Gastroesophageal sphincter (tissue), 4 donors: ENCODE measurements around the gene ITPRIPL2. TPM values are rescaled to one million over a fixed set of nuclear protein-coding genes. Genes with fewer than 3 reads are reported as not detected.

Experiments
- ATAC-seq: fragments of 150-250 bp; one replicate; pipeline ENCODE4 v1.9.1; 2016; ENCODE audit warnings: mild to moderate bottlenecking, moderate library complexity
- H3K27ac ChIP-seq, 4 donors: fragments of 200-600 bp; sonication (generic) in 3 of 4; 1 replicate in 3 of 4; 2 replicates in 1 of 4; pipeline ENCODE4 v1.5.1; 2016 to 2019
- H3K27me3 ChIP-seq: fragments of 200-600 bp; sonication (generic); one replicate; pipeline ENCODE4 v1.5.1; 2019
- H3K36me3 ChIP-seq, 2 donors: fragments of 200-600 bp; sonication (generic); one replicate each; pipeline ENCODE4 v1.5.1; 2019; ENCODE audit warnings: control low read depth in 1 of 2
- H3K4me1 ChIP-seq, 3 donors: fragments of 200-600 bp; sonication (generic); 1 replicate in 2 of 3; 2 replicates in 1 of 3; pipeline ENCODE4 v1.5.1; 2016 to 2019; ENCODE audit warnings: control low read depth in 2 of 3
- H3K4me3 ChIP-seq, 2 donors: fragments of 200-600 bp; sonication (generic); one replicate each; pipeline ENCODE4 v1.5.1; 2019; ENCODE audit warnings: mild to moderate bottlenecking in 1 of 2, moderate library complexity in 1 of 2
- H3K9me3 ChIP-seq, 3 donors: fragments of 200-600 bp; sonication (generic); one replicate each; pipeline ENCODE4 v1.5.1; 2017 to 2019; ENCODE audit warnings: control low read depth in 2 of 3
- EP300 ChIP-seq: sonication (generic); formaldehyde crosslinking; IDR thresholded peaks from one replicate; pipeline ENCODE4 v1.6.1; 2017; ENCODE audit warnings: antibody characterized with exemption, mild to moderate bottlenecking
- POLR2A ChIP-seq, 2 donors: fragments of 450-650 bp; IDR thresholded peaks; one replicate each; pipeline ENCODE4 v1.6.1; 2017; ENCODE audit warnings: antibody characterized with exemption in 2 of 2, mild to moderate bottlenecking in 2 of 2, moderate library complexity in 1 of 2
- POLR2AphosphoS5 ChIP-seq: sonication (generic); formaldehyde crosslinking; IDR thresholded peaks from one replicate; pipeline ENCODE4 v1.6.1; 2017; ENCODE audit warnings: antibody characterized with exemption
- WGBS, 2 donors: methylation state at CpG; one replicate each; pipeline ENCODE4 v1.1.5; 2018; ENCODE audit warnings: low coverage in 1 of 2; 5-methylcytosine and 5-hydroxymethylcytosine counted together
- total RNA-seq, 4 donors: library from RNA; depleted of rRNA; stranded (reverse); fragments of >200 nt; gene quantifications; one replicate each; pipeline ENCODE4 v1.1.0, GENCODE V29; 2016
- TF ChIP-seq, protein P1 (sequence below), 4 experiments: fragments of 200-600 bp in 2 of 4; fragments of 450-650 bp in 2 of 4; sonication (generic) in 1 of 4; IDR thresholded peaks; one replicate each; pipeline ENCODE4 v1.5.1; 2017 to 2019; ENCODE audit warnings: antibody characterized with exemption in 4 of 4, mild to moderate bottlenecking in 2 of 4, moderate library complexity in 2 of 4

Gene ITPRIPL2
- total RNA-seq, 4 donors from 2014 or later: 53.9 to 115 (median 69.2) TPM

DNA sequence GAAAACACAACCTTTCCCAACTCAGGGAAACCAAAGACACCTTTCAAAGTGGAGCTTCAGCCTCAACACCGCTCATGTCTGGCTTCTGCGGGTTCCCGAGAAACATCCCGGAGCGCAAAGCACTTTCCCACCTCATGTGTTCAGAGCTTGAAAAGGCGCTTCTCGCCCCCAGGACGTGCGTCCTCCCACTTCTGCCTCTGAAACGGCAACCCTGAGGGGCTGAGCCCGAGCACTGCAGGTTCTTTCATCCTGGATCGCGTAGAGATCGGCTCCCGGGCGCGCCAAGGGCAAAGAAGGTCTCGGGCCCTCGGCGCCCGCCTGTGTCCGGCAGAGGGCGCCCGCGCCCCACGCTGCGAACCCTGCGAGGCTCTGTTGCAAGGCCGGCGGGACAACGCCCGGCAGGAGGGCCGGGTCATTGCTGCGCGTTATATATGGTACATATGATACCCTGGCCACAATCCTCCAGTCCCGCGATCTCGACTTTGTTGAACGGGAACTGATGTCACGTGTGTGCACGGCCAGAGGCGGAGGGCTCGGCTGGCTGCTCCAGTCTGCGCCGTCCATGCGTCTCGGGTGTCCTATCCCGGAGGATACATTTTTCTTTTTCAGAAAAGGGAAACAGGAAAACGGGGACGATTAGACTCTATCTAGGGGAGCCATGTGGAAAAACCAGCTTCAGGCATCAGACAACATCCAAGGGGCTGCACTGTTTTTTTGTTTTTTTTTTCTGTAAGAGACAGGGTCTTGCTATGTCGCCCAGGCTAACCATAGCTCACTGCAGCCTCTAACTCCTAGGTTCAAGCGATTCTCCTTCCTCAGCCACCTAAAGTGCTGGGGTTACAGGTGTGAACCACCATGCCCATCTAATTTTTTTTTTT, 27.2 kb upstream of the ITPRIPL2 start:
- TF ChIP-seq POLR2AphosphoS5 (peak; percentile 26), POLR2A (IDR thresholded peaks at IDR 0.05) (no peak)
- TF ChIP-seq, protein P1, sequence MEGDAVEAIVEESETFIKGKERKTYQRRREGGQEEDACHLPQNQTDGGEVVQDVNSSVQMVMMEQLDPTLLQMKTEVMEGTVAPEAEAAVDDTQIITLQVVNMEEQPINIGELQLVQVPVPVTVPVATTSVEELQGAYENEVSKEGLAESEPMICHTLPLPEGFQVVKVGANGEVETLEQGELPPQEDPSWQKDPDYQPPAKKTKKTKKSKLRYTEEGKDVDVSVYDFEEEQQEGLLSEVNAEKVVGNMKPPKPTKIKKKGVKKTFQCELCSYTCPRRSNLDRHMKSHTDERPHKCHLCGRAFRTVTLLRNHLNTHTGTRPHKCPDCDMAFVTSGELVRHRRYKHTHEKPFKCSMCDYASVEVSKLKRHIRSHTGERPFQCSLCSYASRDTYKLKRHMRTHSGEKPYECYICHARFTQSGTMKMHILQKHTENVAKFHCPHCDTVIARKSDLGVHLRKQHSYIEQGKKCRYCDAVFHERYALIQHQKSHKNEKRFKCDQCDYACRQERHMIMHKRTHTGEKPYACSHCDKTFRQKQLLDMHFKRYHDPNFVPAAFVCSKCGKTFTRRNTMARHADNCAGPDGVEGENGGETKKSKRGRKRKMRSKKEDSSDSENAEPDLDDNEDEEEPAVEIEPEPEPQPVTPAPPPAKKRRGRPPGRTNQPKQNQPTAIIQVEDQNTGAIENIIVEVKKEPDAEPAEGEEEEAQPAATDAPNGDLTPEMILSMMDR (IDR thresholded peaks at IDR 0.05): peak; percentile 97 to 100 (median 98)
- peak overlapping the region in 2 of 4 donors; percentile 33 to 65 for H3K27ac ChIP-seq
- WGBS, 2 donors: 9 to 44% methylated on average over 4 to 23 of the region's 52 CpGs
- peaks cover 0 to 18% (median 0%) of the 10 kb centered on the region in 3 donors for H3K4me1 ChIP-seq
- H3K4me3 ChIP-seq: peak overlapping the region; percentile 2 to 50
- ATAC-seq: peak; percentile 96
- H3K36me3 ChIP-seq: peaks cover 0 to 9% of the 10 kb centered on the region in 2 donors
- no peaks in the 10 kb centered on the region for H3K9me3 ChIP-seq
- H3K27me3 ChIP-seq: no peaks in the 10 kb centered on the region

DNA sequence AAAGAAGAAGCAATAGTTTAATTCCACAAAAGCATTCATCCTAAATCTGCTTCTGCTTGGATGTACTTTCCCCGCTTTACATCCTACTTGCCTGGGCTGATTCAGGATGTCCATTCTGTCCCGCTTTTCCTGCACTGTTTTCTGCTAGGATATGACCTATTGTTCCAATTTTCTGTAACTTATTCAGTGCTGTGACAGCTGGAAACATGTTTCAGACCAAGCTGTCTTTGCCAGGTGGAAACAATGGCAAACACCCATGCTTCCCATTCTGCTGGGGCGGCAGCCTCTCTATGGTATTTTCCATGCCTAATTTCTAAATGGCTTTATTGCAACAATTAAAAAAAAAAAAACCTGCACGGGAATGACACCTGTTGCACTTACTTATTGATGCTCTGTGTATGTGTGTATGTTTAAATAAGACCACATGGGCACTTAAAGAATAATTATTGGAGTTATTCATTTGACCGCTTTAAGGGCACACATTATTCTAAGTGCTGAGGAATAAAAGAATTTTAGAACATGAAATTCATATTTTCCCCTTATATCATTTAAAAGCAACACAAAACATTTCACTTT, 25.3 kb upstream of the ITPRIPL2 start:
- WGBS, 2 donors: 76 to 84% methylated on average over 4 to 5 of the region's 5 CpGs
- H3K36me3 ChIP-seq: no peaks in the 10 kb centered on the region
- no peak for ATAC-seq

DNA sequence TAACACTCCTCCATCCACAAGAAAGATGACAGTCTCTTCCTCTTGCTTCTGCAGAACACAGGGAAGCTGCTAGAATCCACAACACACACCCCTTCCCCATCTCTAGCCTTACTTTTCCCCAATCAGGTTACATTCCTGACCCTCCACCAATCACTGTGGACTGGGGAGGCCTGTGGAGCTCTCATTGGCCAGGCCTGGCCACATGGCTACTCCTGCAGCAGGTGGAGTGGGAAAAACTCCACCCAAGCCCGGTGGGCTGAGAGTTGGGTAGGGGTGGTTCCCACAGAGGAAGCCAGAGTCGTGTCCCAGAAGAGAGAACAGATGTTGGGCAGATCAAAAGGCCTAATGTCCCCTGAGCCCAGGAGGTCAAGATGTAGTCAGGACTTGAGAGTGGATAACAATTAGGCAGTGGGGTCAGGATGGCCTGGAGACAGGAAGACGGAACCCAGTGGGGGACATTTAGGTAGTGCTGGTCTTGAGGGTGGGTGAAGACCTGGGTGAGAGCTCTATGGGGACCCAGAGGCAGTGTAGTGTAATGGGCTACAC, 24.3 kb upstream of the ITPRIPL2 start:
- Histone ChIP-seq H3K27me3 (no peaks in the 10 kb centered on the region), H3K27ac (no peak overlapping the region), H3K4me1 (peaks cover 0 to 18% (median 0%) of the 10 kb centered on the region in 3 donors), H3K36me3 (no peaks in the 10 kb centered on the region), H3K4me3 (no peak overlapping the region), H3K9me3 (no peaks in the 10 kb centered on the region)
- no peak for ATAC-seq
- 86 to 100% methylated on average over 1 to 3 of the region's 3 CpGs for WGBS, 2 donors
- TF ChIP-seq EP300 (no peak), POLR2AphosphoS5 (no peak), POLR2A (IDR thresholded peaks at IDR 0.05) (no peak)
- TF ChIP-seq, protein P1 (IDR thresholded peaks at IDR 0.05): no peak

More for the DNA sequence above, 25.3 kb upstream of the ITPRIPL2 start:
- Histone ChIP-seq H3K27me3 (no peaks in the 10 kb centered on the region), H3K27ac (no peak overlapping the region), H3K4me3 (no peak overlapping the region), H3K9me3 (no peaks in the 10 kb centered on the region), H3K4me1 (peaks cover 0 to 18% (median 0%) of the 10 kb centered on the region in 3 donors)
- no peak for TF ChIP-seq EP300
- no peak for TF ChIP-seq POLR2AphosphoS5
- no peak for TF ChIP-seq POLR2A (IDR thresholded peaks at IDR 0.05)
- TF ChIP-seq, protein P1 (IDR thresholded peaks at IDR 0.05): no peak

DNA sequence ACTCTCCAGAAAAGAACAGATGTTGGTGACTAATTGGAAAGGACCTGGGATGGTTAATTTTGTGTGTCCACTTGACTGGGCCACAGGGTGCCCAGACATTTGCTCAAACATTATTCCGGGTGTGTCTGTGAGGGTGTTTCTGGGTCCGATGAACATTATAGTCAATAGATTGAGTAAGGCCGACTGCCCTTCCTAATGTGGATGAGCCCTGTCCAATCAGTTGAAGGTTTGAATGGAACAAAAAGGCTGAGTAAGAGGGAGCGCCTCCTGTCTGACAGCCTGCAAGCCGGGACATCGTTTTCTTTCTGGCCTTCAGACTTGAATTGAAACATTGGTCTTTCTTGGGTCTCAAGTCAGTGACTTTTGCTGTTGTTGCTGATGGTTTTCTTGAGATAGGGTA, 22.8 kb upstream of the ITPRIPL2 start:
- no peak overlapping the region for H3K4me3 ChIP-seq
- no peak for ATAC-seq
- WGBS, 2 donors: 92 to 95% methylated on average over 4 to 6 of the region's 6 CpGs
- no peaks in the 10 kb centered on the region for H3K9me3 ChIP-seq
- TF ChIP-seq EP300 (no peak), POLR2AphosphoS5 (no peak), POLR2A (IDR thresholded peaks at IDR 0.05) (no peak)
- TF ChIP-seq, protein P1 (IDR thresholded peaks at IDR 0.05): no peak
- no peak overlapping the region for H3K27ac ChIP-seq
- peaks cover 0 to 13% (median 0%) of the 10 kb centered on the region in 3 donors for H3K4me1 ChIP-seq
- no peaks in the 10 kb centered on the region for H3K27me3 ChIP-seq
- no peaks in the 10 kb centered on the region for H3K36me3 ChIP-seq
